NCI-H524 (cell line): Measurements from ENCODE around the gene GPR137B.
"Not testable (repeated sequence)": the region's sequence is repeated elsewhere in the genome, so short reads cannot be mapped to it uniquely, and the experiment has no call there.

ENCODE experiments used
- DNase-seq, 2 experiments: peaks; one replicate each; lab custom pipeline; 2025; lab: John Stamatoyannopoulos, UW

The GPR137B gene

GRCh38 chr1:236161230-236161629, 18.9 kb downstream of the GPR137B start:
- no peak for DNase-seq

GRCh38 chr1:236161755-236162154, 19.4 kb downstream of the GPR137B start:
- not testable (repeated sequence) for DNase-seq

- no peak for DNase-seq
Observed at GRCh38 chr1:236163463-236164153, 21.3 kb downstream of the GPR137B start.

GRCh38 chr1:236164273-236164672, 21.9 kb downstream of the GPR137B start:
- DNase-seq, result no peak

- no peak for DNase-seq
Observed at GRCh38 chr1:236165238-236165981, 23.1 kb downstream of the GPR137B start.

GRCh38 chr1:236166041-236166440, 23.7 kb downstream of the GPR137B start:
- no peak for DNase-seq

- no peak for DNase-seq
Observed at GRCh38 chr1:236167154-236167553, 24.8 kb downstream of the GPR137B start.

GRCh38 chr1:236167578-236167977, 25.2 kb downstream of the GPR137B start:
- DNase-seq, result no peak

GRCh38 chr1:236168716-236169429, 26.5 kb downstream of the GPR137B start:
- DNase-seq, result no peak

- no peak for DNase-seq
Observed at GRCh38 chr1:236172041-236172579, 29.8 kb downstream of the GPR137B start.

GRCh38 chr1:236173174-236173767, 30.9 kb downstream of the GPR137B start:
- no peak for DNase-seq

GRCh38 chr1:236175642-236176336, 33.5 kb downstream of the GPR137B start:
- no peak for DNase-seq

- no peak for DNase-seq
Observed at GRCh38 chr1:236176337-236177336, 34.3 kb downstream of the GPR137B start.

- no peak for DNase-seq
Observed at GRCh38 chr1:236179634-236180033, 37.3 kb downstream of the GPR137B start.

- no peak for DNase-seq
Observed at GRCh38 chr1:236181059-236181458, 38.7 kb downstream of the GPR137B start.

- DNase-seq, result no peak
Observed at GRCh38 chr1:236185687-236186086, 43.3 kb downstream of the GPR137B start.

GRCh38 chr1:236186471-236186870, 44.1 kb downstream of the GPR137B start:
- not testable (repeated sequence) for DNase-seq

GRCh38 chr1:236188084-236188483, 45.7 kb downstream of the GPR137B start:
- DNase-seq, result not testable (repeated sequence)

- DNase-seq, result no peak
Observed at GRCh38 chr1:236193184-236193583, 50.8 kb downstream of the GPR137B start.

- DNase-seq, result no peak
Observed at GRCh38 chr1:236200925-236201324, 58.6 kb downstream of the GPR137B start.
